ENCODE data around the gene IMPDH1. TPM values are rescaled to one million over a fixed set of nuclear protein-coding genes. Genes with fewer than 3 reads are reported as not detected.
A peak's percentile ranks its signal among the peaks of the same experiment; 100 is the strongest.

The IMPDH1 gene
- total and polyA plus RNA-seq, 9 of the 15 experiments (the other 6 are each of a cell fraction or from before 2014, with no cell fraction given): 0.80 to 118 (median 64.3) TPM

- Histone ChIP-seq H3K79me2 (ENCODE audit: control insufficient read depth, insufficient read depth, low read length) (peaks cover 28% of the 10 kb centered on the region), H3K9me1 (ENCODE audit: control insufficient read depth, insufficient read depth, low read length) (no peaks in the 10 kb centered on the region), H3K36me3 (ENCODE audit: control insufficient read depth, insufficient read depth, low read length) (peaks cover 11% of the 10 kb centered on the region; the same call in 2 of the 3 replicates), H4K20me1 (replicated peaks; ENCODE audit: control insufficient read depth, insufficient read depth, low read length) (no peaks in the 10 kb centered on the region), H3K4me2 (ENCODE audit: insufficient read depth, low read length) (peak within 1 kb of the TSS; percentile 97), H3K4me3 (peak within 1 kb of the TSS; percentile 74), H3K9me3 (replicated peaks; ENCODE audit: control insufficient read depth, insufficient read depth, low read depth, low read length) (no peaks in the 10 kb centered on the region), H2AFZ (ENCODE audit: low read depth, low read length) (peak within 1 kb of the TSS; percentile 99), H3K27ac (ENCODE audit: extremely low read depth, low read depth, low read length) (peak within 1 kb of the TSS; percentile 85), H3K9ac (ENCODE audit: insufficient read depth in 1 of 2, low read depth in 2 of 2, low read length in 2 of 2) (peak within 1 kb of the TSS; percentile 84 to 95), H3K27me3 (ENCODE audit: control insufficient read depth in 2 of 2, insufficient read depth in 2 of 2, low read length in 2 of 2) (no peaks in the 10 kb centered on the region), H3K4me1 (replicated peaks in 1 of 2; ENCODE audit: control insufficient read depth in 2 of 2, insufficient read depth in 2 of 2, low read length in 2 of 2) (peaks cover 25 to 30% of the 10 kb centered on the region in 2 experiments; a peak in 4 of 5 replicates)
- under 1% methylated on average over 62 of the region's 64 CpGs for WGBS (ENCODE audit: insufficient coverage, low coverage, missing lambda C conversion rate)
- ChIA-PET POLR2A (interaction anchor here (0.5 to 1.8 kb wide), 13 partner anchors 10 to 636 kb away, joined by 3 to 12 read pairs (median 4); partner anchors contain the start of gene METTL2B), CTCF (ENCODE audit: low intra/inter-chr PET ratio) (interaction anchor here (0.5 to 1.3 kb wide), 3 partner anchors 28 to 211 kb away, joined by 3 to 5 read pairs (median 3); no protein-coding TSS in a partner anchor)
- TSS peak; percentile 72 for BruUV-seq (replicated peaks)
- in situ Hi-C loops (cut with MboI): no loop called here
- ATAC-seq (peak; percentile 97), FAIRE-seq (peak; percentile 90), DNase-seq (ENCODE audit: extremely low read depth in 1 of 4, low spot score in 3 of 4) (peak; percentile 97 to 99 (median 99))
- intact Hi-C loops (cut with micrococcal nuclease): no loop called here
- TF ChIP-seq NR2C2 (CRISPR knock-in tag; IDR thresholded peaks at IDR 0.05): peak; percentile 50; the same call in 1 of the 2 replicates
- peak; percentile 42; the same call in 1 of the 2 replicates for TF ChIP-seq NR2C2 (tag; IDR thresholded peaks at IDR 0.05)
- no peak for TF ChIP-seq ZNF785 (CRISPR knock-in tag; IDR thresholded peaks at IDR 0.05)
- TF ChIP-seq OTX1 (CRISPR knock-in tag; IDR thresholded peaks at IDR 0.05): no peak
- TF ChIP-seq SUPT5H (IDR thresholded peaks at IDR 0.05): peak; percentile 82
- peak; percentile 65; the same call in 1 of the 2 replicates for TF ChIP-seq ARID2 (IDR thresholded peaks at IDR 0.05)
- TF ChIP-seq CTCFL (IDR thresholded peaks at IDR 0.05; ENCODE audit: borderline replicate concordance, insufficient read depth, low read depth, low read length, poor library complexity, severe bottlenecking): peak; percentile 1
- no peak for TF ChIP-seq SMAD3 (CRISPR knock-in tag; conservative IDR thresholded peaks at IDR 0.05)
- no peak for TF ChIP-seq ZNF668 (CRISPR knock-in tag; IDR thresholded peaks at IDR 0.05)
- TF ChIP-seq POLR2G (IDR thresholded peaks at IDR 0.05; ENCODE audit: low read depth, low read length): peak; percentile 93
- peak; percentile 22; the same call in 1 of the 2 replicates for TF ChIP-seq ZNF224 (CRISPR knock-in tag; IDR thresholded peaks at IDR 0.05)
- TF ChIP-seq ARID1B (IDR thresholded peaks at IDR 0.05): peak; percentile 60; the same call in 1 of the 2 replicates
- TF ChIP-seq ZNF263 (CRISPR knock-in tag; IDR thresholded peaks at IDR 0.05; ENCODE audit: borderline replicate concordance): peak; percentile 51; the same call in 1 of the 2 replicates
- TF ChIP-seq ZBTB49 (CRISPR knock-in tag; IDR thresholded peaks at IDR 0.05; ENCODE audit: borderline replicate concordance): no peak
- TF ChIP-seq CREB3L1 (IDR thresholded peaks at IDR 0.05; ENCODE audit: borderline replicate concordance, low read depth): peak; percentile 96
- peak; percentile 47; the same call in 1 of the 2 replicates for TF ChIP-seq RNF2 (IDR thresholded peaks at IDR 0.05)
Measured at GRCh38 chr7:128455543-128456254, 45.9 kb upstream of the IMPDH1 start, which contains the start of gene HILPDA. Gene HILPDA (plus strand): TSS chr7:128455878. CDS start chr7:128457269, 1,391 bp downstream.
